HG02852 (cell line): ENCODE data around the gene DNMT1.

Experiments
- ATAC-seq: cut with Tn5 transposase; IDR thresholded peaks from one replicate; pipeline ENCODE4 v1.9.1; 2021; ENCODE audit warnings: mild to moderate bottlenecking, moderate library complexity; ENCODE audit not compliant: unreplicated experiment

The DNMT1 gene

GRCh38 chr19:10143681-10144080, 51.1 kb downstream of the DNMT1 start:
- ATAC-seq: no peak

GRCh38 chr19:10142701-10143375, 51.9 kb downstream of the DNMT1 start:
- ATAC-seq: no peak

GRCh38 chr19:10141973-10142372, 52.8 kb downstream of the DNMT1 start:
- no peak for ATAC-seq

GRCh38 chr19:10141479-10141878, 53.3 kb downstream of the DNMT1 start:
- ATAC-seq: no peak

GRCh38 chr19:10139952-10140351, 54.8 kb downstream of the DNMT1 start:
- ATAC-seq: no peak

GRCh38 chr19:10138879-10139795, 55.6 kb downstream of the DNMT1 start:
- ATAC-seq: no peak

GRCh38 chr19:10137751-10138682, 56.7 kb downstream of the DNMT1 start:
- no peak for ATAC-seq

- no peak for ATAC-seq
Measured at GRCh38 chr19:10136936-10137335, 57.8 kb downstream of the DNMT1 start.

GRCh38 chr19:10135551-10136334, 59.0 kb downstream of the DNMT1 start:
- no peak for ATAC-seq

GRCh38 chr19:10134040-10134439, 60.7 kb downstream of the DNMT1 start:
- ATAC-seq: no peak

- no peak for ATAC-seq
Measured at GRCh38 chr19:10133596-10133995, 61.2 kb downstream of the DNMT1 start.

- ATAC-seq: no peak
Measured at GRCh38 chr19:10132905-10133304, 61.8 kb downstream of the DNMT1 start.

GRCh38 chr19:10126213-10126639, 68.5 kb downstream of the DNMT1 start:
- ATAC-seq: no peak

GRCh38 chr19:10124429-10124828, 70.3 kb downstream of the DNMT1 start:
- no peak for ATAC-seq

- ATAC-seq: no peak
Measured at GRCh38 chr19:10122045-10122444, 72.7 kb downstream of the DNMT1 start.

- no peak for ATAC-seq
Measured at GRCh38 chr19:10120538-10121189, 74.1 kb downstream of the DNMT1 start.

- no peak for ATAC-seq
Measured at GRCh38 chr19:10118960-10119359, 75.8 kb downstream of the DNMT1 start.

GRCh38 chr19:10116866-10117616, 77.7 kb downstream of the DNMT1 start:
- no peak for ATAC-seq
